NT2/D1 (cell line): ENCODE measurements around the gene KLF17.

Experiments used
- SUZ12 ChIP-seq: IDR thresholded peaks from 2 replicates; pipeline ENCODE4 v1.6.1; 2011; ENCODE audit not compliant: insufficient read length, insufficient read depth; ENCODE audit errors: extremely low read depth
- ZNF274 ChIP-seq: IDR thresholded peaks from 2 replicates; pipeline ENCODE4 v1.6.1; 2011; ENCODE audit warnings: mild to moderate bottlenecking, low read depth, low read length

GRCh38 chr1:44105810-44106209, 12.8 kb upstream of the KLF17 start:
- no peak for TF ChIP-seq ZNF274
- no peak for TF ChIP-seq SUZ12
